Urinary bladder (tissue), 4 donors: ENCODE data around the gene STXBP5. TPM values are rescaled to one million over a fixed set of nuclear protein-coding genes. Genes with fewer than 3 reads are reported as not detected.
A peak's percentile ranks its signal among the peaks of the same experiment; 100 is the strongest.

Experiments
- DNase-seq: peaks from one replicate; pipeline ENCODE4 v3.0.0-alpha.2; 2015; ENCODE audit errors: extremely low spot score
- H3K27ac ChIP-seq: one replicate; pipeline ENCODE4 v1.5.1; 2013; ENCODE audit warnings: low read depth, mild to moderate bottlenecking, moderate library complexity
- H3K36me3 ChIP-seq: one replicate; pipeline ENCODE4 v1.6.1; 2013; ENCODE audit warnings: mild to moderate bottlenecking, moderate library complexity; ENCODE audit not compliant: insufficient read depth
- H3K4me1 ChIP-seq: one replicate; pipeline ENCODE4 v1.6.1; 2013; ENCODE audit warnings: mild to moderate bottlenecking, moderate library complexity; ENCODE audit not compliant: insufficient read depth
- H3K4me3 ChIP-seq: one replicate; pipeline ENCODE4 v1.5.1; 2013; ENCODE audit warnings: low read depth, low read length
- WGBS: extraction: QIAGEN DNeasy Blood & Tissue Kit; methylation state at CpG from one replicate; pipeline ENCODE4 v1.1.7; 2013; 5-methylcytosine and 5-hydroxymethylcytosine counted together
- polyA plus RNA-seq: library from polyadenylated mRNA; stranded (reverse); fragments of 200-250 nt; gene quantifications from one replicate; pipeline ENCODE4 v1.2.3, GENCODE V29; 2013
- total RNA-seq: library from RNA; depleted of rRNA; stranded (reverse); fragments of >200 nt; gene quantifications from one replicate; pipeline ENCODE4 v1.2.3, GENCODE V29; 2014
- donor health status: healthy with polysubstance abuse.
- donor health status: healthy.

The STXBP5 gene
- total and polyA plus RNA-seq, 2 donors, result 6.8 to 37.9 TPM

GRCh38 chr6:147194652-147195411 is 9.4 kb upstream of the STXBP5 start:
- DNase-seq, result no peak

GRCh38 chr6:147195510-147195909 is 8.7 kb upstream of the STXBP5 start:
- 95% methylated on average over 3 of the region's 3 CpGs for WGBS
- Histone ChIP-seq H3K4me1 (no peaks in the 10 kb centered on the region), H3K4me3 (no peak overlapping the region), H3K27ac (no peak overlapping the region), H3K36me3 (no peaks in the 10 kb centered on the region)
- no peak for DNase-seq

More at GRCh38 chr6:147194652-147195411, 9.4 kb upstream of the STXBP5 start:
- no peak overlapping the region for H3K4me3 ChIP-seq
- no peaks in the 10 kb centered on the region for H3K4me1 ChIP-seq
- WGBS, result 86% methylated on average over 6 of the region's 6 CpGs
- no peak overlapping the region for H3K27ac ChIP-seq
- H3K36me3 ChIP-seq, result no peaks in the 10 kb centered on the region

GRCh38 chr6:147195987-147196386 is 8.2 kb upstream of the STXBP5 start:
- 94% methylated on average over 3 of the region's 3 CpGs for WGBS
- H3K36me3 ChIP-seq, result no peaks in the 10 kb centered on the region
- no peak overlapping the region for H3K27ac ChIP-seq
- DNase-seq, result no peak
- no peaks in the 10 kb centered on the region for H3K4me1 ChIP-seq
- no peak overlapping the region for H3K4me3 ChIP-seq

- no peak for DNase-seq
- Histone ChIP-seq H3K4me3 (no peak overlapping the region), H3K27ac (no peak overlapping the region), H3K4me1 (peaks cover under 1% of the 10 kb centered on the region), H3K36me3 (no peaks in the 10 kb centered on the region)
- 90% methylated on average over 1 of the region's 1 CpG for WGBS
Observed at GRCh38 chr6:147200711-147201110, 3.5 kb upstream of the STXBP5 start.

DNA sequence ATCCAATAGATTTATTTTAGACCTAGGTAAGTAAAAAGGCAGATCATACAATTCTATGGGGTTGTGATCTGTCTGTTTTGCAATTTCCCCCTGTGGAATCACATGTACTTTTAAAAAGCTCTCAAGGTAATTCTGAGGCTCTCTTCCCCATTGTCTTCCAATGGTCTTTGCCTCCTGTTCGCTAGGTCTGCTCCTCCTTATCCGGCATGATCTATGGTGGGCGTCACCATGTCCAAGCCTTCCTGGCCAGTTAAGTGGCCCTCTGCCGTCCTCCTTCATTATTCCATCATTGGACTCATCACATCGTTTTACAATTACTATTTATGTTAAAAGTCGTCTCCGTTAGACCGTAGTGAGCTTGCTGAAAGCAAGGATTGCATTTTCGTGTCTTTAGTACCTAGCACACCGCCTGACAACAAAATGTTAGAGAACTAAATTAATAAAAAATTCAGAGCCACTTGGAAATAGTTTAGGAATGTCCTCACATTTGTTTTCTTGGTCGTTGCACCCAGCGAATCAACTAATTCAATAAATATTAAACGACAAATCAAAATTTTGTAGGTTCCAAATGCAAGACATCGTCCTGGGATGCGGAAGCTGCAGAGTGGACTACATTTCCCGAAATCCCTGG is 2.2 kb upstream of the STXBP5 start:
- Histone ChIP-seq H3K4me1 (peaks cover 2% of the 10 kb centered on the region), H3K36me3 (no peaks in the 10 kb centered on the region), H3K4me3 (peak overlapping the region; percentile 81), H3K27ac (no peak overlapping the region)
- 20% methylated on average over 16 of the region's 16 CpGs for WGBS
- no peak for DNase-seq

DNA sequence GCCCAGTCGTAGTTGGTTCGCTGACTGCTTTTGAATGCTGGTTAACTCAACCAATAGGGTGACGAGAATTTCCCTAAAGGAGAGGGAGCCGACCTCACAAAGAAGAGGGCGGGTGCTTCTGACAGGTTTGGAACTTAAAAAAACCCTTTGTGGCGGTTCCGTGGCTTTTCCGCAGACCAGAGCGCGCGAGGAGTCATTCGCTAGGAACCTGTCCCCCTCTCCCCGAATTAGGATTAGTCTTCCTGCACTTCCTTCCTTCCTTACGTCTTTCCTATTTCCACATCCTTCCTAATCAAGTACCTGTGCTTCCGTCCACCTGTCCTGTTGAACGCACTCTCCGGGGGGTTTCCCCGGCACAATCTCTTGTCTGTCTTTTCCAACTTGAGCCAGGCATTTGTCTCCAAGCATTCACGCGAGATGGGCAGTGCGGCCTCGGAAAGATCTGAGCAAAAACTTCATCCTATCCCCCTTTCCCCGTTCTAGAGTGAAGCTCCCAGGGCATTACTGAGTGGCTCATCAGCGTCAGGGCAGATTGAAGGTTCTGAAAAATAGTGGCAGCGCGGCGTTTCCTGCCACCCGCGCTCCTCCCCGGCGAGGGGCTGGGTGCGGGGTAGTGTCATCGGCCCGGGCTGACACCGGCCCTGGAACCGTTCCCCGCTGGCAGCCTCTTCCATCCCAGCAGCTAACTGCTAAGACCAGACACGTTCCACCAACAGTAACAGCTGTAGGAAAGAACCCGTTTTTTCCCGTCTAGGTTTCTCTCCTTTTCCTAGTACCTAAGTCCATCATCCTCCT is 1.5 kb upstream of the STXBP5 start:
- H3K27ac ChIP-seq, result peak overlapping the region; percentile 92
- DNase-seq, result peak; percentile 96
- WGBS, result under 1% methylated on average over 40 of the region's 40 CpGs
- peaks cover 2% of the 10 kb centered on the region for H3K4me1 ChIP-seq
- H3K4me3 ChIP-seq, result peak overlapping the region; percentile 81
- no peaks in the 10 kb centered on the region for H3K36me3 ChIP-seq

DNA sequence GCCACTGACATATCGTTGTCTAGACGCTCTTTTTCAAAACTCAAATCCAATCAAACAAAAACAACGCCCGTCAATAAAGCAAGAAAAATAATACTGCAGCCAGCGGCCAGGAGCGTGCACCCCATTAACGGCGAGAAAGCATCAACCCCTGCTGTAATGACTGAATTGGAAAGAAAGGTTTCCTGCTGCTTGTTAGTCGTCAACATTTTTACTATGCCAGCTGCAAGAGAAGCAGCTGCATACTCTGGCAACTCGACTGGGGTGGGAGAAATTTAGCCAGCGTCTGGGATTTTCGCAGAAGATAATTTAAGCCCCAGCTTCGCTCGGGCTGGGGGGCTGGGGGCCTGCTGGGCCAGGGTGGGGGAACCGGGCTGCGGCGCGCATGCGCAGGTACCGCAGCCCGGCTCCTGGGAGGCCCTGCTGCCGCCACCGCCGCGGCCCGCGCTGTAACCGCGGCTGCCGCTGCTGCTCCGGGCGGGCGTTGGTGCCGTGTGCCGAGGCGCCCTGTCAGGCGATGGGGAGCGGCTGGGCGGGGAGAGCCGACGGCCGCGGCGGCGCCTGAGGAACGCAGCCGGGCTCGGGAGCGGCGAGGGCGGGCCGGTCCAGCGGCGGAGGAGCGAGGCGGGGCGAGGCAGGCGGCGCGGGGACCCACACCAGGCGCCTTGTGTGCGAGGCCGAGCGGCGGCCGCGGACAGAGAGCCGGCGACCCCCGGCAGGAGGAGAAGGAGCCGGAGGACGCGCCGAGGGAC is 732 bp upstream of the STXBP5 start:
- WGBS, result under 1% methylated on average over 74 of the region's 74 CpGs
- peak overlapping the region; percentile 81 for H3K4me3 ChIP-seq

GRCh38 chr6:147204843-147205311 is 660 bp downstream of the STXBP5 start:
- peak overlapping the region; percentile 92 for H3K27ac ChIP-seq
- H3K4me3 ChIP-seq, result peak overlapping the region; percentile 81
- WGBS, result 12% methylated on average over 11 of the region's 11 CpGs
- DNase-seq, result no peak
- H3K4me1 ChIP-seq, result peaks cover 2% of the 10 kb centered on the region
- H3K36me3 ChIP-seq, result no peaks in the 10 kb centered on the region

More for the DNA sequence above, 732 bp upstream of the STXBP5 start:
- H3K4me1 ChIP-seq, result peaks cover 2% of the 10 kb centered on the region
- H3K36me3 ChIP-seq, result no peaks in the 10 kb centered on the region
- H3K27ac ChIP-seq, result peak overlapping the region; percentile 92
- DNase-seq, result peak; percentile 54

DNA sequence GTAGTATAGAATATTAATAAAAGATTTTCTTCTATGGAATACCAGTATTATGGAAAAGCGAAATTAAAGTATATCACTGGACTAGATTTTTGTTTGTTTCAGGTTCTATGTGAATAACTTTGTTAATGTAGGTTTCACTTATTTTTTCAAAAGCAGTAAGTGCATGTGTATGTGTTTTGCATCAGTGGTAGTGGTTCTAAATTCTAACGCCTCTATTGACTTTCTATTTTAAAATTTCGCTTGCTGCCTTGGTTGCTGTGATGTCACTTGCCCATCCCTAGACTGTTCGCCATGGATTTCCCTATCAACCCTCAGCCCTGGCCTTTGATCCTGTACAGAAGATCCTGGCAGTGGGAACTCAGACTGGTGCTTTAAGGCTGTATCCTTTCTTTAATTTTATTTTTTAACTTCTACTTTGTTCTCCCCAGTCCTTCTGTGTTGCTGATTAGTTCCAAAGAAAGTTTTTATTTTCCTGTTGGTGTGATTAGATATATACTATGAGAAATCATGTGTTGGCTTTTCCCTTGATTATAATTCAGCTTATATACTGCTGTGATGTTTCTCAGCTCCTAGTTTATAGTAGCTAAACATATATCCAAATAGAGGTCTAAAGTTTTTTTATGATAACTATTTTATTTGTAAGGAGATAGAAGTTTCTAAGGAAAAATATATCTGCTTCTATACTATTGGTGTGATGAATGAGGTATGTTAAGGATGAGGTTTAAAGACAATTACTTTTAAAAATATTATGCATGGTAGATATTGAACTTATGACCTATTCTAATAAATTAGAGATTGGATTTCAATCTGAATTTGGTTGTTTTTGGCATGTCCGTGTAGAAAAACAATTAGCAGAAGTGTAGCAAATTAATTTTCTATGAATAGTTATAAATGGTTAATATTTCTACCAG is 1.7 kb downstream of the STXBP5 start:
- Histone ChIP-seq H3K36me3 (no peaks in the 10 kb centered on the region), H3K4me1 (peaks cover 2% of the 10 kb centered on the region), H3K4me3 (peak overlapping the region; percentile 16), H3K27ac (peak overlapping the region; percentile 45)
- WGBS, result 78% methylated on average over 5 of the region's 5 CpGs
- no peak for DNase-seq

DNA sequence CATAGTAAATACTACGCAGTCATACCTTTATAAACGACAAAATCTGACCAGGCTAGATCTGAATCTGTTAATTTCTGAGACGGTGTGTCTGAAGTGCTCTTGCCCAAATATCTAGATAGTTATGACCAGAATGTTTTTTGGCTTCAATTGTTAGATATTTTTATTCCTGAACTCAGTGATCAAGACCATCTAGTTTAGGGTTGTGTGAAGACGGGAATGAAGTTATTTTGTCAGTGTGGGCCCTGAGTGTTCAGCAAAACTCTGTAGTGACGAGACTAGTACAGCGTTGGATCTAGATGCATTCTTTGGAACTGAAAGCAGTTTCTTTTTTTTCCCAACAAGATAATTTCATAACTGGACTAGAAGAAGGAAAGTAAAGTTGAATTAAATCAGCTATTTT is 3.1 kb downstream of the STXBP5 start:
- no peak for DNase-seq
- H3K4me1 ChIP-seq, result peaks cover 2% of the 10 kb centered on the region
- H3K36me3 ChIP-seq, result no peaks in the 10 kb centered on the region
- 74% methylated on average over 6 of the region's 6 CpGs for WGBS
- peak overlapping the region; percentile 18 for H3K27ac ChIP-seq
- H3K4me3 ChIP-seq, result no peak overlapping the region

GRCh38 chr6:147207837-147208754 is 3.9 kb downstream of the STXBP5 start:
- Histone ChIP-seq H3K4me1 (peaks cover 2% of the 10 kb centered on the region), H3K27ac (peak overlapping the region; percentile 10), H3K4me3 (no peak overlapping the region), H3K36me3 (no peaks in the 10 kb centered on the region)
- no peak for DNase-seq
- WGBS, result 94% methylated on average over 4 of the region's 4 CpGs
